ENCODE data around the gene C12orf56.
A peak's percentile ranks its signal among the peaks of the same experiment; 100 is the strongest.

C12orf56 gene

GRCh38 chr12:64229240-64229639 is 161.3 kb downstream of the C12orf56 start:
- no peak overlapping the region for H3K4me3 Mint-ChIP-seq
- H3K27me3 Mint-ChIP-seq (ENCODE audit: low read depth, poor library complexity): peaks cover 7% of the 10 kb centered on the region
- DNase-seq: no peak

GRCh38 chr12:64225626-64226025 is 164.9 kb downstream of the C12orf56 start:
- DNase-seq: no peak
- TF ChIP-seq CTCF (IDR thresholded peaks at IDR 0.05): no peak
- Mint-ChIP-seq H3K4me1 (peaks cover 11% of the 10 kb centered on the region), H3K36me3 (ENCODE audit: low read depth) (no peaks in the 10 kb centered on the region), H3K27me3 (ENCODE audit: low read depth, poor library complexity) (peaks cover 17% of the 10 kb centered on the region), H3K27ac (no peak overlapping the region), H3K9me3 (peaks cover 17% of the 10 kb centered on the region), H3K4me3 (no peak overlapping the region)

More at GRCh38 chr12:64229240-64229639, 161.3 kb downstream of the C12orf56 start:
- Mint-ChIP-seq H3K9me3 (peaks cover 17% of the 10 kb centered on the region), H3K27ac (no peak overlapping the region), H3K4me1 (peaks cover 3% of the 10 kb centered on the region), H3K36me3 (ENCODE audit: low read depth) (no peaks in the 10 kb centered on the region)
- TF ChIP-seq CTCF (IDR thresholded peaks at IDR 0.05): no peak

- Mint-ChIP-seq H3K4me1 (peaks cover 26% of the 10 kb centered on the region), H3K36me3 (ENCODE audit: low read depth) (no peaks in the 10 kb centered on the region), H3K27me3 (ENCODE audit: low read depth, poor library complexity) (peaks cover 17% of the 10 kb centered on the region), H3K4me3 (peak within 1 kb of the TSS; percentile 91), H3K27ac (peak within 1 kb of the TSS; percentile 52), H3K9me3 (peaks cover 3% of the 10 kb centered on the region)
- no peak for TF ChIP-seq CTCF (IDR thresholded peaks at IDR 0.05)
- DNase-seq: peak; percentile 87
Measured at GRCh38 chr12:64222009-64222765, 168.4 kb downstream of the C12orf56 start, which contains the start of gene KICS2. Gene KICS2, minus strand, starts transcription at chr12:64222296. Its CDS starts 59 bp downstream, at chr12:64222237.

DNA sequence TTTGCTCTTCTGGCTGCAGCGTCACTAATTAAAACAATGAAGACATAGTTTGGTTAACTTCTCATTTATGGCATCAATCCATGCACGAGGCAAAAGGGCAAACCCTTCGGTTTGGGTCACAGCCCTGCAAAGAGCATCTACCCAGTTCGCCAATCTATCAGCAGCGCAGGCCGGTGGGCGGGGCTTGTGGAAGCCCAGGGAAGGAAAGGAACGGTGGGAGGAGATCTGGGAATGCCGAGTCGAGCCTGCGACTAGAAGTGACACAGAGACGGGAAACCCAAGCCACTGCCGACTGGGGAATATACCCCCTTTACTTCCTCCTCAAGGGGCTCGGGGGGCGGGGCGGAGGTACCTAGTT is 168.9 kb downstream of the C12orf56 start:
- peak; percentile 91 for DNase-seq
- peaks cover 17% of the 10 kb centered on the region for H3K27me3 Mint-ChIP-seq (ENCODE audit: low read depth, poor library complexity)
- no peaks in the 10 kb centered on the region for H3K36me3 Mint-ChIP-seq (ENCODE audit: low read depth)
- peak overlapping the region; percentile 52 for H3K27ac Mint-ChIP-seq
- H3K9me3 Mint-ChIP-seq: peaks cover 2% of the 10 kb centered on the region
- no peak for TF ChIP-seq CTCF (IDR thresholded peaks at IDR 0.05)
- H3K4me1 Mint-ChIP-seq: peaks cover 26% of the 10 kb centered on the region
- H3K4me3 Mint-ChIP-seq: peak overlapping the region; percentile 91

- H3K36me3 Mint-ChIP-seq (ENCODE audit: low read depth): no peaks in the 10 kb centered on the region
Measured at GRCh38 chr12:64220046-64220445, 170.5 kb downstream of the C12orf56 start.

More at GRCh38 chr12:64220046-64220445, 170.5 kb downstream of the C12orf56 start:
- H3K9me3 Mint-ChIP-seq: no peaks in the 10 kb centered on the region
- H3K4me3 Mint-ChIP-seq: peak overlapping the region; percentile 9
- H3K27ac Mint-ChIP-seq: no peak overlapping the region
- DNase-seq: no peak
- TF ChIP-seq CTCF (IDR thresholded peaks at IDR 0.05): no peak
- H3K27me3 Mint-ChIP-seq (ENCODE audit: low read depth, poor library complexity): peaks cover 10% of the 10 kb centered on the region
- H3K4me1 Mint-ChIP-seq: peaks cover 26% of the 10 kb centered on the region

Data from nephron progenitor cell (in vitro differentiated cells).